ENCODE results near the gene MEPCE. TPM values are rescaled to one million over a fixed set of nuclear protein-coding genes. Genes with fewer than 3 reads are reported as not detected.

MEPCE gene, protein sequence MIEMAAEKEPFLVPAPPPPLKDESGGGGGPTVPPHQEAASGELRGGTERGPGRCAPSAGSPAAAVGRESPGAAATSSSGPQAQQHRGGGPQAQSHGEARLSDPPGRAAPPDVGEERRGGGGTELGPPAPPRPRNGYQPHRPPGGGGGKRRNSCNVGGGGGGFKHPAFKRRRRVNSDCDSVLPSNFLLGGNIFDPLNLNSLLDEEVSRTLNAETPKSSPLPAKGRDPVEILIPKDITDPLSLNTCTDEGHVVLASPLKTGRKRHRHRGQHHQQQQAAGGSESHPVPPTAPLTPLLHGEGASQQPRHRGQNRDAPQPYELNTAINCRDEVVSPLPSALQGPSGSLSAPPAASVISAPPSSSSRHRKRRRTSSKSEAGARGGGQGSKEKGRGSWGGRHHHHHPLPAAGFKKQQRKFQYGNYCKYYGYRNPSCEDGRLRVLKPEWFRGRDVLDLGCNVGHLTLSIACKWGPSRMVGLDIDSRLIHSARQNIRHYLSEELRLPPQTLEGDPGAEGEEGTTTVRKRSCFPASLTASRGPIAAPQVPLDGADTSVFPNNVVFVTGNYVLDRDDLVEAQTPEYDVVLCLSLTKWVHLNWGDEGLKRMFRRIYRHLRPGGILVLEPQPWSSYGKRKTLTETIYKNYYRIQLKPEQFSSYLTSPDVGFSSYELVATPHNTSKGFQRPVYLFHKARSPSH
- total RNA-seq, result 28.8 and 29.5 TPM in 2 replicates

DNA sequence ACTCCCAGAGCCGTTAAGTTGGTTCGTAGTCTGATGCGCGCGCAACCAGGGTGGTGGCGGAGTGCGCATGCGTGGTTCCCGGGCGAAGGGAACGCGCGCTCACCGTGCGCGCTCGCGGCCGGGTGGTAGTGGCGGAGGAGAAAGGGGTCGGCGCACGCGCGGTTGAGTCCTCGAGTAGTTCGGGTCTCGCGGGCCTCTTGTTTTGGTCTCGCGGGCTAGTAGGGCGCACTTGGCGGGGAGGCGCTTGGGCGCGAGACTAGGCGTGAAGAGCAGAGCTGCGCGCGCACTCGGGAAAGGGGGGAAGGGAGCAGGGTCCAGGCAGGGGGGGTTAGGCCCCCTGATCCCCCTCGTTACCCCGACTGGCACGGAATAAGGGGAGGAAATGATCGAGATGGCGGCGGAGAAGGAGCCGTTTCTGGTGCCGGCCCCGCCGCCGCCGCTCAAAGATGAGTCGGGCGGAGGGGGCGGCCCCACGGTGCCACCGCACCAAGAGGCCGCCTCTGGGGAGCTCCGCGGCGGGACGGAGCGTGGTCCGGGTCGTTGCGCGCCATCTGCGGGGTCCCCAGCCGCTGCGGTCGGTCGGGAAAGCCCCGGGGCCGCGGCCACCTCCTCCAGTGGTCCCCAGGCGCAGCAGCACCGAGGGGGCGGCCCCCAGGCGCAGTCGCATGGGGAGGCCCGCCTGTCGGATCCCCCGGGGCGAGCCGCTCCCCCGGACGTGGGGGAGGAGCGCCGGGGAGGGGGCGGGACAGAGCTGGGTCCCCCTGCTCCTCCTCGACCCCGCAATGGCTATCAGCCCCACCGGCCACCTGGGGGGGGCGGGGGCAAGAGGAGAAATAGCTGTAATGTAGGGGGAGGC lies at the start of gene MEPCE:
MEPCE (plus strand) TSS at position 195 of the 856 bp plus-strand sequence; CDS start at position 383, 188 bp downstream.

DNA sequence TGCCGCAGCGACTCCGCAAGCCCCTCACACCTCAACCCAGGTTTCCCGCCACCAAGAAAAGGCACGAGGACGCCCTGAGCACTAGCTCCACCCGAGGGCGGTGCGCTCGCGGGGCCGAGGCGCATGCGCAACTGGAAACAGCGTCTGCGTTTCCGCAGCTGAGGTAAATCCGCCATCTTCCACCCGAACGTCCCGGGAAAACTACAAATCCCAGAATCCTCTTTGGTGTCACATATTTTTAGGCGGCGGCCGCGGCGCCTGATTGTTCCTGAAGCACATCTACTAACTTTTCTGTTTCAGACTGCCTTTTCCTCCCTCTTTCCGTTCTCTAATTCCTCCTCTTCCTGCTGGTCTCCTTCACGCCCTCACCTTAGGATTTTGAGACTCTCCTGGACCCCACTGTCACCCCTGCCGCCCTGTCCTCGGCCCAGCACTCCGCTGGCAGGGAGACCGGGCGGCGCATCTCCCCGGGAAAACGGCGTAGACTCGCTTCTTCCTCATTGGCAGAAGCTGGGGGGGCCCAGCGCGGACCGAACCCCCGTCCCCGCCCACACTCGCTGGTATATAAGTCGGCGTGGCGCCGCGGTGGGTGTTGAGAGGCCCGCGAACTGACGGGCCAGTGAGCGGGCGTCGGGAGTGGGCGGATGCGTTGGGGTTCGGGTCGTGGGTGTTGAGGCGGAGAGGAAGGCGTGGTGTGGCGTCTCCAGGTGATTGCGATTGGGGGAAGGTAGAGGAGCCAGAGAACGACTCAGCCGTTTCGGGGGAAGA lies 1.2 kb upstream of the MEPCE start, which contains the start of gene ZCWPW1:
ZCWPW1 (minus strand) TSS at position 505 of the 768 bp plus-strand sequence. CDS start 8,054 bp downstream, outside the sequence.

DNA sequence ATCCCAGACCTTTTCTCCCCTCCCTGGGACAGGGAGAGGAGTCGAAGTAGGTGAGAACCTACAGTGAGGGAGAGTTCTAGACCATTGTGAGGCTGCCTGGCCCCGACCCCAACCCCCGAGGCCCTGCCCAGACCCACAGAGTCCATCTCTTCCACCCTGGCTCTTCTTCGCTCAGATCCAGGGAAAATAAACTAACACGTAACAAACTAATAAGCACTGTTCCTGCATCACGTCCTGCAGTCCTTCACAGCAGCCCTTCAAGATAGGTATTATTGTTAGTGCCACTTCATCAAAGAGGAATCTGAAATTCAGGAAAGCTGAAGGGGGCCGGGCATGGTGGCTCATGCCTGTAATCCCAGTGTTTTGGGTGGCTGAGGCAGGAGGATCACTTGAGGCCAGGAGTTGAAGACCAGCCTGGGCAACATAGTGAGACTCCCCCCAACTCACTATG lies 34.6 kb downstream of the MEPCE start, which contains the start of gene SPACDR:
SPACDR (minus strand) TSS at position 51 of the 451 bp plus-strand sequence. CDS start 235 bp downstream, outside the sequence.

DNA sequence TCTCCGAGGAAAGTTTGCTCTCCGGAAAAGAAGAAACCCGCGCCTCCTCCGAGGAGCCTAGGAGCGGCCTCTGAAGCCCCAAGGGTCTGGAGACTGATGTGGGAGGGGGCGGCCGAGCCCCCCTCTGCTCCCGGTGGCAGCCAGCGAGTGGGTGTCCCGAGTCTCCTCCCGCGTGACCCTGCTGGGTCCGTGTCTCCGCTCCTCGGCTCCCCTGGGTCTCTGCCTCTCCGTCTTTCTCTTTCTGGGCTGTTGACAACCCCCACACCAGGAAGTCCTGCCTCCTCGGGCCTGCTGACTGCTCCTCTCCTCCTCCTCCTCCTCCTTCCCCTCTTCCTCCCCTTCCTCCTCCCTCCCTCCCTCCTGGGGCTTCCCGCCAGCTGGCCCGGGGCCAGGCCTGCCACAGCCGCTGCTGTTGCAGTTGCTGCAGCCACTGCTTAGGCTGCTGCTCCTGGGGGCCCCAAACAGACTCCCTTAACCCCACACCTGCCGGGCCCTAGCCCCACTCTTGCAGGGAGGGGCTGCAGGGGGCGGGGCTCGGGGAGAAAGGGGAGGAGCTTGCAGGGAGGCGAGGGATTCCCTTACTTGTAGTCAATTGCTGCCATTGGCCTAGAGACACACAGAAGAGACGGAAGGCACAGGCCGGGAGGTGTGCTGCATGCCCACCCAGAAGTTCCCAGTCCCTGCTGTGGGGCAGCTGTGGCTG lies 49.5 kb downstream of the MEPCE start, which contains the start of gene TSC22D4:
TSC22D4 (minus strand) TSS at position 257 of the 703 bp plus-strand sequence. CDS start 1,176 bp downstream, outside the sequence.

Other genes with a start within 250 kb of the MEPCE start
- gene PVRIG, start 209.9 kb upstream of the MEPCE start, total RNA-seq, result not detected in 2 replicates
- gene SPDYE3, start 122.1 kb upstream of the MEPCE start, total RNA-seq, result not detected in 2 replicates
- gene PILRB, start 71.7 kb upstream of the MEPCE start, total RNA-seq, result 3.2 and 6.1 TPM in 2 replicates
- gene PILRA, start 56.3 kb upstream of the MEPCE start, total RNA-seq, result 1.2 TPM in 1 of 2 replicates, not detected in the other
- gene ZCWPW1, start 1.1 kb upstream of the MEPCE start, total RNA-seq, result 2.1 and 3.2 TPM in 2 replicates
- gene PPP1R35, start 6.7 kb downstream of the MEPCE start, total RNA-seq, result 7.6 and 8.8 TPM in 2 replicates
- gene SPACDR, start 34.4 kb downstream of the MEPCE start, total RNA-seq, result 0.44 and 5.0 TPM in 2 replicates
- 37.2 and 43.4 TPM in 2 replicates for gene TSC22D4, start 49.4 kb downstream of the MEPCE start, total RNA-seq
- gene NYAP1, start 54.1 kb downstream of the MEPCE start, total RNA-seq, result 0.59 and 0.94 TPM in 2 replicates
- gene AGFG2, start 109.4 kb downstream of the MEPCE start, total RNA-seq, result 17.9 and 35.0 TPM in 2 replicates
- not detected in 2 replicates for gene SAP25, start 144.1 kb downstream of the MEPCE start, total RNA-seq
- 21.3 and 44.0 TPM in 2 replicates for gene LRCH4, start 156.3 kb downstream of the MEPCE start, total RNA-seq
- not detected in 2 replicates for gene FBXO24, start 156.5 kb downstream of the MEPCE start, total RNA-seq
- 692 and 708 TPM in 2 replicates for gene PCOLCE, start 172.5 kb downstream of the MEPCE start, total RNA-seq
- gene MOSPD3, start 182.7 kb downstream of the MEPCE start, total RNA-seq, result 17.6 and 21.9 TPM in 2 replicates
- gene TFR2, start 211.7 kb downstream of the MEPCE start, total RNA-seq, result 1.4 TPM in 1 of 2 replicates, not detected in the other
- not detected in 2 replicates for gene ACTL6B, start 226.6 kb downstream of the MEPCE start, total RNA-seq
- gene GNB2, start 243.9 kb downstream of the MEPCE start, total RNA-seq, result 134 and 160 TPM in 2 replicates

Measured in cardiac ventricle fibroblast (primary cell).